Effector memory CD8-positive, alpha-beta T cell (primary cell): ENCODE measurements around the gene RBM34.
"Not testable (repeated sequence)": the region's sequence is repeated elsewhere in the genome, so short reads cannot be mapped to it uniquely, and the experiment has no call there.

Source experiments
- ATAC-seq: fragments of 150-1000 bp; cut with Tn5 transposase; replicated peaks from 2 replicates; pipeline ENCODE4 v1.10.0; 2021; ENCODE audit warnings: mild to moderate bottlenecking, moderate library complexity
- DNase-seq, 3 experiments: peaks; one replicate each; pipeline ENCODE4 v3.0.0; 2021
- H3K27ac Mint-ChIP-seq, 2 donors: one replicate each; pipeline ENCODE4 v1.8.0; 2022; ENCODE audit warnings: mild to moderate bottlenecking in 2 of 2, mixed read lengths in 2 of 2, moderate library complexity in 2 of 2
- H3K27me3 Mint-ChIP-seq, 2 donors: one replicate each; pipeline ENCODE4 v1.8.0; 2022; ENCODE audit warnings: mixed read lengths in 2 of 2
- H3K36me3 Mint-ChIP-seq: one replicate; pipeline ENCODE4 v1.8.0; 2022; ENCODE audit warnings: mild to moderate bottlenecking, moderate library complexity, mixed read lengths; ENCODE audit not compliant: insufficient read depth
- H3K4me1 Mint-ChIP-seq, 2 donors: one replicate each; pipeline ENCODE4 v1.8.0; 2022; ENCODE audit warnings: low read depth in 2 of 2, mixed read lengths in 2 of 2
- H3K4me3 Mint-ChIP-seq, 2 donors: one replicate each; pipeline ENCODE4 v1.8.0; 2022; ENCODE audit warnings: mild to moderate bottlenecking in 2 of 2, mixed read lengths in 2 of 2, moderate library complexity in 2 of 2
- H3K9me3 Mint-ChIP-seq, 2 donors: one replicate each; pipeline ENCODE4 v1.8.0; 2022; ENCODE audit warnings: mixed read lengths in 2 of 2

Gene RBM34

DNA sequence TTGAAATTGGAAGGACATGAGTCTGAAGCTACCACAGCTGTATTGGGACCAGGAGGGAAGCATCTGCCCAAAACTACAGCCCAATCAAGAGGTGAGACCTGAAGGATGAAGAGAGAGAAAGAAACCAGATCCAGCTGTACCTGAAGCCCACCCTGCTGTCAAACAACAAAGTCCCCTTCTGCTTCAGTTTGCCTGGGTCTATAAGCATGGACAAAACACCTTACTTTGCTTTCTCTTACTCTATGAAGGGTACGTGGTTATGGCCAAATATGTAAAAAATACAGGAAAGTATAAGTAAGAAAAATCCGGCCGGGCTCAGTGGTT, 58.8 kb downstream of the RBM34 start:
- peaks cover 17 to 21% of the 10 kb centered on the region in 2 donors for H3K4me1 Mint-ChIP-seq
- ATAC-seq, result no peak
- H3K9me3 Mint-ChIP-seq, result no peaks in the 10 kb centered on the region
- no peak overlapping the region for H3K27ac Mint-ChIP-seq
- DNase-seq, result no peak
- peaks cover 26% of the 10 kb centered on the region for H3K36me3 Mint-ChIP-seq
- no peaks in the 10 kb centered on the region for H3K27me3 Mint-ChIP-seq
- H3K4me3 Mint-ChIP-seq, result no peak overlapping the region

- Mint-ChIP-seq H3K27me3 (no peaks in the 10 kb centered on the region), H3K9me3 (no peaks in the 10 kb centered on the region), H3K4me3 (no peak overlapping the region), H3K27ac (no peak overlapping the region), H3K4me1 (peaks cover 16 to 17% of the 10 kb centered on the region in 2 donors), H3K36me3 (peaks cover 22% of the 10 kb centered on the region)
- no peak for ATAC-seq
- no peak for DNase-seq
Observed at GRCh38 chr1:235101558-235102258, 59.3 kb downstream of the RBM34 start.

GRCh38 chr1:235100194-235100772, 60.8 kb downstream of the RBM34 start:
- no peak for ATAC-seq

DNA sequence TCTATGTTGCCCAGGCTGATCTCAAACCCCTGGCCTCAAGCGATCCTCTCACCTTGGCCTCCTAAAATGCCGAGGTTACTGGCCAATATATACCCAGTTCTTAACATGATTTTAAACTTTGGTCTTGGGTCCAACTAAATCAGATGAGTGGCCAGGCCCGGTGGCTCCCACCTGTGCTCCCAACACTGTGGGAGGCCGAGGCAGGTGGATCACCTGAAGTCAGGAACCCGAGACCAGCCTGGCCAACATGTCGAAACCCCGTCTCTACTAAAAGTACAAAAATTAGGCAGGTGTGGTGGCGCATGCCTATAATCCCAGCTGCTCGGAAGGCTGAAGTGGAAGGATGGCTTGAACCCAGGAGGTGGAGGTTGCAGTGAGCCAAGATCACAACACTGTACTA, 62.1 kb downstream of the RBM34 start:
- Mint-ChIP-seq H3K4me3 (no peak overlapping the region), H3K27ac (no peak overlapping the region), H3K27me3 (peaks cover 0 to 1% of the 10 kb centered on the region in 2 donors), H3K4me1 (peaks cover 5 to 8% of the 10 kb centered on the region in 2 donors), H3K36me3 (peaks cover 2% of the 10 kb centered on the region), H3K9me3 (no peaks in the 10 kb centered on the region)
- ATAC-seq (no peak), DNase-seq (no peak)

More at GRCh38 chr1:235100194-235100772, 60.8 kb downstream of the RBM34 start:
- H3K4me1 Mint-ChIP-seq, result peaks cover 16 to 17% of the 10 kb centered on the region in 2 donors
- no peaks in the 10 kb centered on the region for H3K27me3 Mint-ChIP-seq
- H3K4me3 Mint-ChIP-seq, result no peak overlapping the region
- peaks cover 14% of the 10 kb centered on the region for H3K36me3 Mint-ChIP-seq
- no peaks in the 10 kb centered on the region for H3K9me3 Mint-ChIP-seq
- no peak for DNase-seq
- no peak overlapping the region for H3K27ac Mint-ChIP-seq

DNA sequence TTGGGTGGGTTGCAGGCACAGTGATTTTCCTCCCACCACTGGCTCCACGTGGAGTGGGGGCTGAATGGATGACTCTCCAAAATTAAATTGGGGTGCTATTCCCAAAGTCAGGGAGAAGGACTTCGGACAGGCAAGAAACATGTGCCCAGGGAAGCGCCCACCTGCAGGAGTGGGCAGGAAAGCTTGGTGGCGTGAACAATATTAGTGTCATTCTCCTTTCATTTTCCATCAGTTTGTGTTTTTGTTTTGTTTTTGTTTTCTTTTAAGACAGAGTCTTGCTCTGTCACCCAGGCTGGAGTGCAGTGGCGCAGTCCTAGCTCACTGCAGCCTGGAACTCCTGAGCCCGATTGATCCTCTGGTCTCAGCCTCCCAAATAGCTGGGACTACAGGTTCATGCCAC, 62.5 kb downstream of the RBM34 start:
- Mint-ChIP-seq H3K27me3 (peaks cover 0 to 5% of the 10 kb centered on the region in 2 donors), H3K9me3 (no peaks in the 10 kb centered on the region), H3K4me1 (peaks cover 6 to 9% of the 10 kb centered on the region in 2 donors), H3K4me3 (no peak overlapping the region), H3K27ac (no peak overlapping the region), H3K36me3 (no peaks in the 10 kb centered on the region)
- ATAC-seq (no peak), DNase-seq (no peak)

GRCh38 chr1:235097501-235097900, 63.5 kb downstream of the RBM34 start:
- H3K4me3 Mint-ChIP-seq, H3K27ac Mint-ChIP-seq, H3K27me3 Mint-ChIP-seq, H3K36me3 Mint-ChIP-seq, H3K4me1 Mint-ChIP-seq, ATAC-seq, H3K9me3 Mint-ChIP-seq, DNase-seq: not testable (repeated sequence)

- Mint-ChIP-seq H3K27me3 (peaks cover 0 to 5% of the 10 kb centered on the region in 2 donors), H3K9me3 (no peaks in the 10 kb centered on the region), H3K4me3 (no peak overlapping the region), H3K36me3 (no peaks in the 10 kb centered on the region), H3K4me1 (peaks cover 5 to 6% of the 10 kb centered on the region in 2 donors), H3K27ac (no peak overlapping the region)
- DNase-seq (no peak), ATAC-seq (no peak)
Observed at GRCh38 chr1:235095938-235096562, 65.0 kb downstream of the RBM34 start.

DNA sequence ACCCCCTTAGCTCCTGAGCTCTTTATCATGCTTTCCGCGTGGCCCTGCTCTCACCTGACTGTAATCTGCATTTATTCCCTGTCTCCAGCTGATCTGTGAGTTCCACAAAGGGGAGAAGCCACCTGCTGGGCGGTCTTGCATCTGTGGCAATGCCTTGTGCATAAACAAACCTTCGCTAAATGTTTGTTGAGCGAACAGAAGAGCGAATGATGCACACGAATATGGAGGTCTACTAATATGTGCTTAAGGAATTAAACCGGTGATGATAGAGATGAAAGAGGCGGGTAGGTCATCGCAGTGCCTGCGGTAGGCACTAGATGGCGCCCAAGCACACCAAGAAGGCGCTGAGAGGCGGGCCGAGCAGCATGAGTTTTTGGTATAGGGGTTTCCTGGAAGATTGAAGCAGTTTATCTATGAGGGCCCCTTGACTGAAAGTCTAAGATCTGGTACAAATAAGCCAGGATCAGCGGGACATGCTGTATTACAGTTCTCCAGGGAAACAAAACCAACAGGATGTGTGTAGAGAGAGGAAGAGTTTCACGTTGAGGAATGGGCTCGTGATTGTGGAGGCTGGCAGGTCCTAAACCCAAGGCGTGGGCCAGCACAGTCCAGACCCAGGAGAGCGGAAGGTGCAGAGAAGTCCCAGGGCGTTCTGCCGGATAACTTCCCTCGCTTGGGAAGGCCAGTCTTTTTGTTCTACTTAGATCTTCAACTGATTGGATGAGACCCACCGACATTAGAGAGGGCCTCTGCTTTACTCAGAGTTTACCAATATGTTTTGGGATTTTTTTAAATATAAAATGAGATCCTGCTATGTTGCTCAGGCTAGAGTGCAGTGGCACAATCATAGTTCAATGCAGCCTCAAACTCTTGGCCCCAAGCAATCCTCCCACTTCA, 67.1 kb downstream of the RBM34 start:
- ATAC-seq (peak; percentile 99), DNase-seq (peak; percentile 82 to 88 (median 83))
- H3K9me3 Mint-ChIP-seq, result no peaks in the 10 kb centered on the region
- no peaks in the 10 kb centered on the region for H3K36me3 Mint-ChIP-seq
- H3K4me3 Mint-ChIP-seq, result no peak overlapping the region
- H3K27me3 Mint-ChIP-seq, result peaks cover 5 to 7% of the 10 kb centered on the region in 2 donors
- peaks cover 5 to 6% of the 10 kb centered on the region in 2 donors for H3K4me1 Mint-ChIP-seq
- H3K27ac Mint-ChIP-seq, result no peak overlapping the region

GRCh38 chr1:235093013-235093695, 67.9 kb downstream of the RBM34 start:
- no peak for ATAC-seq
- DNase-seq, result no peak
- no peaks in the 10 kb centered on the region for H3K9me3 Mint-ChIP-seq
- no peak overlapping the region for H3K4me3 Mint-ChIP-seq
- H3K27me3 Mint-ChIP-seq, result peaks cover 5 to 7% of the 10 kb centered on the region in 2 donors
- H3K27ac Mint-ChIP-seq, result no peak overlapping the region
- no peaks in the 10 kb centered on the region for H3K36me3 Mint-ChIP-seq
- peaks cover 5 to 6% of the 10 kb centered on the region in 2 donors for H3K4me1 Mint-ChIP-seq

- H3K4me3 Mint-ChIP-seq, ATAC-seq, H3K27me3 Mint-ChIP-seq, H3K27ac Mint-ChIP-seq, DNase-seq, H3K36me3 Mint-ChIP-seq, H3K9me3 Mint-ChIP-seq, H3K4me1 Mint-ChIP-seq: not testable (repeated sequence)
Observed at GRCh38 chr1:235092415-235092814, 68.6 kb downstream of the RBM34 start.

DNA sequence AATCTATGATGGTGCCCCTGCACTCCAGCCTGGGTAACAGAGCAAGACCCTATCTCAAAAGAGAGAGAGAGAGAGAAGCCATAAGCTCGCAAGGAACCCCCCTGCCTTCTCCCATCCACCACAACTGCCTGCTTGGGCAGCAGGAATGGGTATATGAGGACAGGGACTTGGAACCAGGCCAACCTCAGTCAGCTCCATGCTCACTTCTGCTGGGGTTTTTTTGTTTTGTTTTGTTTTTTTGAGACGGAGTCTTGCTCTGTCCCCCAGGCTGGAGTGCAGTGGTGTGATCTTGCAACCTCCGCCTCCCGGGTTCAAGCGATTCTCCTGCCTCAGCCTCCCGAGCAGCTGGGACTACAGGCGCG, 69.0 kb downstream of the RBM34 start:
- H3K27me3 Mint-ChIP-seq, ATAC-seq, H3K36me3 Mint-ChIP-seq, H3K27ac Mint-ChIP-seq, H3K9me3 Mint-ChIP-seq, H3K4me1 Mint-ChIP-seq, H3K4me3 Mint-ChIP-seq, DNase-seq: not testable (repeated sequence)

- not testable (repeated sequence) for H3K9me3 Mint-ChIP-seq, H3K4me3 Mint-ChIP-seq, DNase-seq, ATAC-seq, H3K36me3 Mint-ChIP-seq, H3K27ac Mint-ChIP-seq, H3K4me1 Mint-ChIP-seq, H3K27me3 Mint-ChIP-seq
Observed at GRCh38 chr1:235091319-235092044, 69.6 kb downstream of the RBM34 start.
